Measurements from ENCODE around the gene TFRC.
"Not testable (repeated sequence)": the region's sequence is repeated elsewhere in the genome, so short reads cannot be mapped to it uniquely, and the experiment has no call there.

Gene TFRC

DNA sequence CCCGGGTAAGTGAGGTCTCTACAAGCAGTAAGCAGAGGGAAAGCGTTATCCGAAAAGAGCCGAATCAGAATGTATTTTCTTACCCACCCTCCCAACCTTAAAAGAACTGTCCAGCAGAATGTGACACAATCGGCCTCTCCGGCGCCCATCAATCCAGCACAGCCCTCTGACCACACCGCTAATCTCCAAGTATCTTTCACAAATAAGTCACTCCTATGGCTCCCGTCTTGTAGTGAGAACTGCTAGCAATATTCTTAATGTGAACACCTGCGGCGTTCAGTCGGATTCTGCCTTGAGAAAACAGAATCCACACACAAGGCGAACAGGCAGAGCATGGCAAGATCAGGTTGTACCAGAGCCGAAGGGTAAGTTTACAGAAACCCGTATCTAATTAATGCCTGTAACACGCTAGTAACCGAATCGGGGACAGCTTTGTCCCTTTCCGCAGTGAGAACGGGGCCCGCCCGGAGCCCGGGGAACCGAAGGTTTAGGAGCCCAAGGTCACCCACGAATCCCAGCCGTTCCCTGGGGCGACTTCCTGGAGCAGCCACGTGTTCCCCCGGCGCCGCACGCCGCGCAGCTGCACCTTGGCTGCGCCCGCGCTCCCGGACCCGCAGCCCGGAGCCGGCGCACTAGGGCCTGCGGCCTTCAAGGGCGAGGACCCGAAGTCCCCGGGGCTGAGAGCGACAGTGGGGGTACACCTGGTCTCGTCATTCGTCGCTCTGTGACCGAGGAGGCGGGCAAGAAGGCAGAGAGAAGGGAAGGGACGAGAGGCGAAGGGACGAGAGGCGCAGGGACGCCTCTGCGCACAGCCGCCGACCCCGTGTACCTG is 672 bp downstream of the TFRC start:
- peak; percentile 54 for DNase-seq

DNA sequence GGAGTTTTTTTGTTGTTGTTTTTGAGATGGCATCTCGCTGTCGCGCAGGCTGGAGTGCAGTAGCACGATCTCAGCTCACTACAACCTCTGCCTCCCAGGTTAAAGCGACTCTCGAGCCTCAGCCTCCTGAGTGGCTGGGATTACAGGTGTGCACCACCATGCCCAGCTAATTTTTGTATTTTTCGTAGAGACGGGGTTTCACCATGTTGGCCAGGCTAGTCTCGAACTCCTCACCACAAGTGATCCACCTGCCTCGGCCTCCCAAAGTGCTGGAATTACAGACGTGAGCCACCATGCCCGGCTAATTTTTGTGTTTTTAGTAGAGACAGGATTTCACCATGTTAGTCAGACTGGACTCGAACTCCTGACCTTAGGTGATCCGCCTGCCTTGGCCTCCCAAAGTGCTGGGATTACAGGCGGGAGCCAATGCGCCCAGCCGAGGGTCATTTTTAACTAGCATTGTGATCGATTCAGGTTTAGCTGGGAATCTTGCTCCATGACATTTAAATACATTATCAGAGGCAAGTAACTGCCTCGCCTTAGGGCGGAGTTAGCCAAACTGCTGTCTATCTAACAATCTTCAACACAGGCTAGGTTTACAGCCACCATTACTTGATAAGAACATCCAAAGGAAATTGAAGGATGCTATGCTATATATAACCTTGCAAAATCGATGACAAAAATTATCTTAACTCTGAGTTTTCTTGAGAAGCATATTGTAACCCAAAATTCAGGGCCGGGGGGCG is 1.6 kb downstream of the TFRC start:
- not testable (repeated sequence) for DNase-seq

DNA sequence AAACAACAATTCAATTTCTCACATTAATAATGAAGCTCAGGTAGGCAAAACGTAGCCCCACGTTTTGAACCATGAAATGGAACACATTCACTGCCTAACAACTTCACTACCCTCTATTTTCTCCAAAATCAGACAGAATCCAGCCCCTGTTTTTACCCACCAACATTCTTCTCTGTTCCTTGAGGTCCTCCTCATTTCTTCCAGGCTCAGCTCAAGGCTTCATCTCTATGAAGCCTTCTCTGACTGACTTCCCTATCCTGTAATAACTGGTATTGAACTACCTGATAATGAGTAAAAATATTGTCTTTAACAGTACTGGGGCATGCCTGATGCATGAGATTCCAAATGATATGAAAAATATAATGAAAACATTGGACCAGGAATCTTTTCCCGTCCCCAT is 2.2 kb downstream of the TFRC start:
- DNase-seq: no peak

DNA sequence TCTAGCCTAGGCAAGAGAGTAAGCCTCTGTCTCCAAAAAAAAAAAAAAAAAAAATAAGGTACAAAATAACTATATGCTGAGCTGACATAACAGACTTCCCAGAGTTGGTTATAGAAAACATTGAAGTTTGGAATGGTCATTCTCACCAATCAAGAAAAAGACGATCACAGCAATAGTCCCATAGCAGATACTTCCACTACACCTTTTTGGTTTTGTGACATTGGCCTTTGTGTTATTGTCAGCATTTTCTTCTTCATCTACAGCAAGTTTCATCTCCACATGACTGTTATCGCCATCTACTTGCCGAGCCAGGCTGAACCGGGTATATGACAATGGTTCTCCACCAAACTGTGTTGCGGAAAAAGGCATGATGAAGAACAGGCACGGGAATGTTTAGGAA is 6.9 kb downstream of the TFRC start:
- DNase-seq: no peak

DNA sequence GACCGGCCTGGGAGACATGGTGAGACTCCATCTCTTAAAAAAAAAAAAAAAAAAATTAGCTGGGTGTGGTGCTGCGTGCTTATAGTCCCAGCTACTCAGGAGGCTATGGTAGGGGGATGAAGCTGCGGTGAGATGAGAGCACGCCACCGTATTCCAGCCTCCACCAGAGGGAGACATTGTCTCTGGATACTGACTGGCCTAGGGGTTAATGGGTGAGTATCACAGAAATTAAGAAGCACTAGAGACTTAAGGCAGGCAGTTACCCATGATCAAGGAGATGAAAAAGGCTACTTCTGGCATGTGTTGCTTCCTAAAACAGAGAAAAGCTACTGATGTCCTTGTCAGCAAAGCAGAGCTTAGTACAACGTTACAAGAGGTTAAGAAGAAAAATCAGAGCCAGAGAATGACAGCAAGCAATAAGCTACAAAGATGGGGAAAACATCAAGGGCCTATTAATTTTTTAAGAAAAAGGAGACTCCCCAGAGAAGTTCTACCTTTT is 8.6 kb downstream of the TFRC start:
- DNase-seq: peak; percentile 67

DNA sequence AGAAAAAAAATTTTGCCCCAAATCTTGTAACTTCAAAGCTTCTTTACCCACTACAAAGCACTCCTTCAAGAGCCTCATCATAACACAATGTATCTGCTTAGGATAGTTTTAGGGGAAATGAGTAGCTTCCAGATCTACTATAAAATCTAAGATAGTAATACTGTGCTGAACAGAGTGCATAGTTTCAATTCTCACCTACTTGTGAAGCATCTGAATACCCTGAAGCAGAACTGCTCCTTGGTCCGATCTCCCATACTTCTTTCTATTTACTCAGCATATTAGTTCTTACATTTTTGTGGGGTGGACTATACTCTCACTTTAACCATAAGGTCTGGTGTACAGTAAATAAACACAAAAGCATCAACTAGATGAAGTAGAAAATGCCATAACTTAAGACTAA is 9.6 kb downstream of the TFRC start:
- no peak for DNase-seq

DNA sequence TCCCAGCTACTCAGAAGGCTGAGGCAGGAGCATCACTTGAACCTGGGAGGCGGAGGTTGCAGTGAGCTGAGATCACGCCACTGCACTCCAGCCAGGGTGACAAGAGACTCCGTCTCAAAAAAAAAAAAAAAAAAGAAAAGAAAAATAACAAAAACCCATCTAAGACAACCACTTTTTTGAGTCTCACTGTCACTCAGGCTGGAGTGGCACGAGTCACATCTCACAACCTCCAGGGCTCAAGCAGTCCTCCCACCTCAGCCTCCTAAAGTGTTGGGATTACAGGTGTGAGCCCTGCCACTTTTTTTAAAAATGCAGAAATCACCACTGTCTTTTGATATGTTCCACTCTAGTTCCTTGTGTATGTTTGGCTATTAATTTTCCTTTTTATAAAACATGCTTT is 13.1 kb downstream of the TFRC start:
- DNase-seq: not testable (repeated sequence)

DNA sequence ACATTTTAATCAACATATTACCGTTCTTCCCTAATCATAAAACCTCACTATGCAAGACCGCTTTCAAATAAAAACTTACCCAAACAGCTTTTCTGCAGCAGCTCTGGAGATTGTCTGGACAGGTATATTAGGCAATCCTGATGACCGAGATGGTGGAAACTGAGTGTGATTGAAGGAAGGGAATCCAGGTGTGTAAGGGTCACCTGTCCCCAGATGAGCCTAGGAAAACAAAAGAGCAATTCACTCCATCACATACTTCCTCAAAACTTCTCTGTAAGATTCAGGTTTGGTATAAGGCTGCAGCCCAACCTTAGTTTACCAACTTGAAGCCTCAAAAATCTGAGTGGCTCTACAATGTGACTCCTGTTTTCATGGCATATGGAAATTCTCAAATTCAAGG is 14.5 kb downstream of the TFRC start:
- DNase-seq: no peak

DNA sequence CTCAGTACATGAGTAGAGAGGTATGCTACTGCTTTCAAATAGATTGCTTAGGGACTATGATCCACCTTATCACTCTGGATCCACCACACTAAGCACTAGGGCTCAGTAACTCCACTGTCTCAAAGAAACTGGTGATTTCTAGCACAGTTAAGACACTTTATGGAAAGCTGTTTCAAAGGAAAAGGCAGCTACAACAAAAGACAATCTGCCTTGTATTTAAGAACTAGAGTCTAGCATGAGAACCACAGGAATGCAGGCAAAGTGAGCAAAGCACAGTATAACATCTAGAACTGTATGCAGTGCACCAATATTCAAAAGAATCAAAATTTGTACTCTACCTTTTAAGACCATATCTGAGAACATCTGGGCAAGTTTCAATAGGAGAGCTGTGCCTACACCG is 17.9 kb downstream of the TFRC start:
- DNase-seq: no peak

DNA sequence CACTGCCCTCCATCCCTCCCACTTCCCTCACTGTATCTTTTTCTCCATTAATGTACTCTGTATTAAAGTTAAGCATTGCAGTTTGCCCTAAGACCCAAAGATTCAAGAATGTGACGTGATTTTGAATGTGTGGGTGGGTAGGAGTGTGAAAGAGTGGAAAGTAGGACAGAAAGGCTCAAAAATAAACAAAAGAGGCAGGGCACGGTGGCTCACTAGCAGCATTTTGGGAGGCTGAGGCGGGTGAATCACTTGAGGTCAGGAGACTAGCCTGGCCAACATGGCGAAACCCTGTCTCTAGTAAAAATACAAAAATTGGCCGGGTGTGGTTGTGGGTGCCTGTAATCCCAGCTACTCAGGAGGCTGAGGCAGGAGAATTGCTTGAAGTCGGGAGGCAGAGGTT is 18.4 kb downstream of the TFRC start:
- DNase-seq: no peak

DNA sequence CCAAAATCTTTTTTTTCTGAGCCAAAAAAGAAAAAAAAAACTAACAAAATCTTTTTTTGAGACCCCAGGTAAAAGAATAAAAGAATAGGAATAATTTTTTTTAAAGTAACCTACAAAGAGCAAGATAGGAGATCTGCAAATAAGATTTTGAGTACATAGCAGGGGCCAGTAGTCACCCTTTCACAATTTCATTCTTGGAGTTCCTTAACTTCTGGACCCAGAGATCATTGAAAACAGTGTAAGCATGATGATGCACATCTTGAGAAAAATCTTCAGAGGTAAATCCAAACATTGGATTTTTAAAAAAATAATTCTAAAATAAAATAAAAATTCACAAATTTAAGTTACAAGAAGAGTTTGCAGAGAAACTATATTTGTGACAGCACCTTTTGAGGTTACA is 18.8 kb downstream of the TFRC start:
- no peak for DNase-seq

DNA sequence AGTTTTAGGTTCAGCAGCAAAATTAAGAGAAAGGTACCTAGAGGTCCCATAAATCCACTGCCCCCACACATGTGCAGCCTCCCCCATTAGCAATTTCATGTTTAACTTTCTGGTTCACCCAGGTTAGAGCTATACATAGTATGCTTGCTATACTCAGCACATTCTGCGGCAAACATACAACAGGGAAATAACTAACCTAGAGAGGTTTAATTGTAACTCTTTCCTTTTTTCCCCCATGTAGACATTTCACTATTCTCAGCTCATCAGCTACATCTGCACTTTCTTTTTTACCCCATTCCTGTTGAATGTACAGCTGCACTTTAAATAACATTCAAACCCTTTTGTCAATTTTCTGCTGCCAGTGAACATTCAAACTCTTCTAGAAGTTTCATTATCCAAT is 21.1 kb downstream of the TFRC start:
- DNase-seq: no peak

DNA sequence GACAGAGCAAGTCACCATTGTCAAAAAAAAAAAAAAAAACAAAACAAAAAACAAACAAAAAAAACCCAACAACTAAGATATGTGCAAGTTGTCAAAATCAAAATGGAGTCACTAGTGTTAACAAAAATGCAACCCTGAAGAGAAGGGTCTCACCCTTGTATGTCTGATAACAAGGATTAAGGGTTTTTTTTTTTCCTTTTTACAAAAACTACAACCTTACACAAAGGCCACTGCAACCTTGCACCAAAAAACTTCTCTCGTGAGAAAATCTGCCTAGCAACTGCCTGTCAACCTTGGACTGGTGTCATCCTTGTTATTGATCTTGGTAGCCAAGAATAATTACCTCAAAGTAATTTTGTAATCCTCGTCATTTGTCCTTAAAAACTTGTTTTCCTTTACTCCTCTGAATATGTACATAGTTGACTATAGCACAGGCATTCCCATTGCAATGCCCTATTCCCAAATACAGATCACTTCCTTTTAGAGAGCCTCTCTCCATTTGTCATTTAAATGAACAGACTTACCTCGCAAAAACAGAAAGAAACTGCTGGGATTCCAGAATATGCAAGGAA is 24.0 kb downstream of the TFRC start:
- DNase-seq: no peak

DNA sequence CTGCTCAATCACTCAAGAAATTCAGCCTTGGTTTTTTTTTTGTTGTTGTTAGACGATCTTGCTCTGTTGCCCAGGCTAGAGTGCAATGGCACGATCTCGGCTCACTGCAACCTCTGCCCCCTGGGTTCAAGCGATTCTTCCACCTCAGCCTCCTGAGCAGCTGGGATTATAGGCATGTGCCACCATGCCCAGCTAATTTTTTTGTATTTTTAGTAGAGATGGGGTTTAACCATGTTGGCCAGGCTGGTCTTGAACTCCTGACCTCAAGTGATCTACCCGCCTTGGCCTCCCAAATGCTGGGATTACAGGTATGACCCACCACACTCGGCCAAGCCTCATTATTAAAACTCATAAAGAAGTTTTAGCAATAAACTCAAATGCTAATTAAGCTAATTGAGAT is 25.5 kb downstream of the TFRC start:
- not testable (repeated sequence) for DNase-seq

DNA sequence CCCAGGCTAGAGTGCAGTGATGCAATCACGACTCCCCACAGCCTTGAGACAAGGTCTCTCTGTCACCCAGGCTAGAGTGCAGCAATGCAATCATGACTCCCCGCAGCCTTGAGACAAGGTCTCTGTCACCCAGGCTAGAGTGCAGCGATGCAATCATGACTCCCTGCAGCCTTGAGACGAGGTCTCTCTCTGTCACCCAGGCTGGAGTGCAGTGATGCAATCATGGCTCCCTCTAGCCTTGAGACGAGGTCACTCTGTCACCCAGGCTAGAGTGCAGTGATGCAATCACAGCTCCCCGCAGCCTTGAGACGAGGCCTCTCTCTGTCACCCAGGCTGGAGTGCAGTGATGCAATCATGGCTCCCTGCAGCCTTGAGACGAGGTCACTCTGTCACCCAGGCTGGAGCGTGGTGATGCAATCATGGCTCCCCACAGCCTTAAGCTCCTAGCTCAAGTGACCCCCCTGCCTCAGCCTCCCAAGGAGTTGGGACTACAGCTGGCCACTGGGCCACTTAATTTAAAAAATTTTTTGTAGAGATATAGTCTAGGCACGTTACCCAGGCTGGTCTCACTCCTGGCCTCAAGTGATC is 26.1 kb downstream of the TFRC start:
- DNase-seq: no peak

DNA sequence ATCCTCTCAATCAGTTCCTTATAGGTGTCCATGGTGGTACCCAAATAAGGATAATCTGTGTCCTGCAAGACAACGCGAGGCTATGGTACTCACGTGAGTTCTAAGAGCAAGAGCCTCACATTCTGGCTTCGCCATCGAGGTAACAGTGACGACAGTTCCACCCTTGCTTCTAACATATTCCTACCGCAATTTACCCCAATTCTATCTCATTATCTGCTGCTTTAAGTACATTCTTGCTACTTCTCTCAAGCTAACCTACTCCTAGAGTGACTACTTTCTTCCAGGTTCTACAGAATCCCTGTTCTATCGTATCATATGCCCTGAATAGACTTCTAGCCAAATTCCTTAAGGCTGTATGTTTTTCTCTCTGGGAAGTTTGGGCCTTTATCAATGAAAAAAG is 26.6 kb downstream of the TFRC start:
- no peak for DNase-seq

DNA sequence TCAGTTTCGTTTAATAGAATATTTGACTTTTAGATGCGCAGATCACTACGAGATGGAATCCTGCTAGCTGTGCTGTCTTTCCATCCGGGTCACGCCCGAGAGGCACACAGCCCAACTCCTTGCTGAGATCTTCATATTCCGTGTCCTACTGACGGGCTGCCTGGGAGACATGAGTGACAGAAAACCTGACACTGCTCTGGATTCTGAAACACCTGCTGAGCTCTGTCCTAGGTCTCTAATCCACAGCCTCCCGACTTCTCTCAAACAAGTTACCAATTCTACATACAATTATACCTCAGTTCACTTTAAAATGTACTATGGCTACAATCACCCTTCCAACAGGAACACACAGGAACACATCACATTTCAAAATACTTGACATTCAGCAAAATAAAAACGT is 27.2 kb downstream of the TFRC start:
- DNase-seq: no peak

DNA sequence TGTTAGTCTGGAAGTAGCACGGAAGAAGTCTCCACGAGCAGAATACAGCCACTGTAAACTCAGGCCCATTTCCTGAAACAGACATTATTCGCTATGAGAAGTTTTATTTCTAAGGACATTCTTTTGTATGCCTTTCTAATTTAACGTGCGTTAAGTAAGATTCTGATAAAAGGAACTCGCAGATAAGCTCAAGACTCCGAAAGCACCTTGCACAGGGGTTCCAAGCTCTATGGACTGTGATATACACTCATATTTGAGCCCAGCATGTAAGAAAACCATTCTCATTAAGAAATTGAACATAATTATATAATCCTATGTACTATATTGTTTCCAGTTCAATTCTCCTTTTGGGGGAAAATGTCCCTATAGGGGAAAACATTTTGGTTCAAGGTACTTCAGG is 28.4 kb downstream of the TFRC start:
- no peak for DNase-seq

DNA sequence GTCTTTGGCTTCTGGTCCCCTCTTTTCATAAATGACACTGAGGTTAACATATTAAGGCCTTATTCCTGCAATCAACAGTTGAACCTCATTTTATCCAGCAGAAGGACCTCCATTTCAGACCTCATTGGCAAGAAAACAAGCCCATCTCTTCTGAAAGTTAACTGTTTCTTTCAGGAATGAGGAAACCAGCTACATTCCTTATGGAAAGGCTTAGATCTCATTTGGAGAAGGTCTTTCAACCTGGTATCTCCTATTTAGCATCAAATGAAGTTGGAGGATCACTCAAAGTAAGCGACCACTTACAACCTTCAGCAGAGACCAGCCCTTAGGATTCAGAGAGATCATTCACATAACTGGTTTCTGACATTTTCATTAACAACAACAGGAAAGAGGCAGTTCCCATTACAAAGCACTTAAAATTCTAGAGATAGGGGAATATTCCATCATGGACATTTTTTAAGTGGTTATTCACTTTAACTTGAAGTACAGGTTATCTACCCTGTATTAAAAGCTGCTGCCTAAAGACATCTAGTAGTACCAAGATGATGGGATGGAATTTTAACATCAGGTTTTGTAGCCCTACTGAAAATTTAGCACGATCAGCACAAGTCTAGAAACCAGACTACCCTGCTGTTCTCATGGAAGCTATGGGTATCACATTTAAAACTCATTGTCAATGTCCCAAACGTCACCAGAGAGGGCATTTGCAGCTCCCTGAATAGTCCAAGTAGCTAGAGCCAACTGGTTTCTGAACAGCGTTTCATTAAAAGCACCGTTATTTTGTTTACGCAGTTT is 30.4 kb downstream of the TFRC start:
- DNase-seq: no peak

DNA sequence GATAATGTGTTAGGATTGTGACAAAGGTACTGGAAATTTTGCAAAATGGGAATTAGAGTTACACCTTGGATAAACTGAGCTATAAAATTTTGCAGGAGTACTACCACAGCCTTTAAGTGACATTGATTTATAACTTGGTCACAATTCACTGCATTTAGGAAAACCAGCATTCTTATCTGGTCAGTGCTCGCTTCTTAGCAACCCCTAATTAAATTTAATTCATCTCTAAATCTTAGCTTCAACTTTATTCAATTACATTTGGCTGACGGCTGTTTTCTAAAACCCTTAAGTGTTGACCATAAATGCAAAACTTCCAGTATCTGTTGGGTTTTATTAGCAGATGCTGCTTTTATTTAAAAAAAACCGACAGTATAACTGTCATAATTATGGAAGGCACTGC is 31.3 kb downstream of the TFRC start:
- no peak for DNase-seq

DNA sequence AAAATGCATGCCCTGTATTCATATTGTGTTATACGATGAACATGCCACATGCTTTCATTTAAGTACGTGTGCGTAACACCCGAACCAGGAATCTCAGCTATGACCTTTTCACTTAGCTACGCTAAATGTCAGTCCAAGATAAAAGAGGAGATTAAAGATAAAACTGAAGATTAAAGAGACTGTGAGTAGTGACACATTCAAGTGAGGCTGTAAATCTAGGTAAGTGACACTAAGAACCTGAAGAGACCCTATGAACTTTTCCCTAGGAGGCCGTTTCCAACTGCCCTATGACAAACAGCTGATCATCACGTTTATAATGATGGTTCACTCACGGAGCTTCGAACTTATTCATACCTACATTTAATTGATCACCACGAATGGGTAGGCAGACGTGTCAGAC is 32.2 kb downstream of the TFRC start:
- no peak for DNase-seq

DNA sequence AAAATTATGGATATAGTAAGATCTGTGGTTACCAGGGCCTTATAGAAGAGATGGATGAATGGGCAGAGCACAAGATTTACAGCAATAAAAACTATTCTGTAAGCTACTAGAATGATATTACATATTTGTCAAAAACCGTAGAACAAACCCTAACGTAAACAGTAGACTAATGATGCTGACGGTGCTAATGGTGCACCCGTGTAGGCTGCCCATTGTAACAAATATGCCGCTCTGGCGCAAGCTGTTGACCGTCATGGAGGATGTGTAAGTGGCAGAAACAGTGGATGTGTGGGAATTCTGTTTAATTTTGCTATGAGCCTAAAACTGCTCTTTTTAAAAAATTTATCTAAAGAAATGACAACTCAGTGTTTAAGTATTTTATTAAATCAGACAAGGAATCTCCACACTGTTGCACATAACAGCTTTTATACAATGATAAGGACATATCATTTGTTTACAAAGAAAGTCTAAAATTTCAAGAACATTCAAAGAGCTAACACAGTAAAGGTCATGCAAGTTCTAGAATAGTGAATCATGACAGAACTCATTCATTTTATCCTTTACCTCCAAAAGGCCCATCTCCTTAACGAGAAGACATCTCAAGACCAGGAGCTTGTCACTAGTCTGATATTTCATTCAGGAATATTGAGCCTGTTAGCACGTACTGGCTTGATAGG is 32.8 kb downstream of the TFRC start:
- DNase-seq: no peak

Data from activated CD8-positive, alpha-beta memory T cell treated with anti-CD3 and anti-CD28 coated beads, Interleukin-2, amount 50 U/mL, for 4 hours (primary cell).